ENCODE measurements around the gene ZC3H12C.

The ZC3H12C gene

DNA sequence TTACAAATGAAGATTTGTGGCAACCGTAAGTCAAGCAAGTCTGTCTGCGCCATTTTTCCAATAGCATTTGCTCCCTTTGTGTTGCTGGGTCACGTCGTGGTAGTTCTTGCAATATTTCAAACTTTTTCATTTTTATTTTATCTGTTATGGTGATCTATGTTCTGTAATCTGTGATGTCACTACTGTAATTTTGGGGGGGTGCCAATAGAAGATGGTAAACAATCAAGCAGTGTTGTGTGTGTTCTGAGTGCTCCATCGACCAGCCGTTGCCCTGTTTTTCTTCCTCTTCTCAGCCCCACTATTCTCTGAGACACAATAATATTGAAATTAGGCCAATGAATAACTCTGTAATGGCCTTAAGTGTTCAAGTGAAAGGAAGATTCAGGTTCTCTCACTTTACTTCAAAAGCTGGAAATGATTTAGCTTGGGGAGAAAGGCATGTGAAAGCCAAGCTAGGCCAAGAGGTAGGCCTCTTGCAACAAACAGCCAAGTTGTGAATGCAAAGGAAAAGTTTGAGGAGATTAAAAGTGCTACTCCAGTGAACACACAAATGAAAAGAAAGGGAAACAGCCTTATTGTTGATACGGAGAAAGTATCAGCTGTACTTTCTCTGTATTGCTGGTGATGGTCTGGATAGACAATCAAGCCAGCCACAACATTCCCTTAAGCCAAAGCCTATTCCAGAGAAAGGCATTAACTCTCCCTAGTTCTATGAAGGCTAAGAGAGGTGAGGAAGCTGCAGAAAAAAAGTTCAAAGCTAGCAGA is 7.5 kb downstream of the ZC3H12C start:
- DNase-seq, result no peak

GRCh38 chr11:110106713-110107274 is 13.6 kb downstream of the ZC3H12C start:
- DNase-seq, result no peak

DNA sequence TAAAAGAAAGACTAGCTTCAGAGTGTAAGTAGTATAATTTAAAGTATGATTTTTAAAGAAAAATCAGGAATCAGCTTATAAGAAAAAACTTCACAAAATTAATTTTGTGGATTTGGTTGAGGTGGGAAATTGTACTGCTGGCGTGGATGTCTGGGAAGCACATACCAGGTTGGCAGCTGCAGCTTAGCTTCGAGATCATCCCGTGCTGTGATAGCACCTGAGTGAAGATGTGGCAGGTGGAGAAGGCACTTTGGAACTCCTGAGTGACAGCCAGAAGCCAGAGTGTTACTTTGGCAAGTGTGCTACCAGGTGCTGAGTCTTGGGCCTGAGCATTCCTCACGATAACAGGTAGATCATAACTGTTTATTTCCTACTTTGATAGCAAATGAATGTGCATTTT is 17.7 kb downstream of the ZC3H12C start:
- DNase-seq, result no peak

DNA sequence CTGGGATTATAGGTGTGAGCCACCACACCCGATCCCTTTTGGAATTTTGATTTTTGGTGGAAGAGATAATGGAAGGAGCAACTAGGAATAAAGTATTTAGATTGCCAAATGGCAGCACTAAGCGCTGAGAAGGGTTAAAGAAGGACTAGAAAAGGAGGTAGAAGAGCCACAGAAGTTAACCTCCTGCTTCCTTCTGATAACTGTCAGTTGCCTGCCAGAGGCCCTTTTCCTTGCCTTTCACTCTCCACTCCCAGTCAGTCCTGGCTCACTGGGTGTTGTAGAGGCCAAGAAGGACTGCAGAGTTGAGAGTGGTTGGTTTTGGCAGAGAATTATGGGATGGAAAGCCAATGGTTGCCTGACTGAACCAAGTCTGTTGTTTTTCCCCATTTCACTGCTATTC is 19.3 kb downstream of the ZC3H12C start:
- DNase-seq, result no peak

DNA sequence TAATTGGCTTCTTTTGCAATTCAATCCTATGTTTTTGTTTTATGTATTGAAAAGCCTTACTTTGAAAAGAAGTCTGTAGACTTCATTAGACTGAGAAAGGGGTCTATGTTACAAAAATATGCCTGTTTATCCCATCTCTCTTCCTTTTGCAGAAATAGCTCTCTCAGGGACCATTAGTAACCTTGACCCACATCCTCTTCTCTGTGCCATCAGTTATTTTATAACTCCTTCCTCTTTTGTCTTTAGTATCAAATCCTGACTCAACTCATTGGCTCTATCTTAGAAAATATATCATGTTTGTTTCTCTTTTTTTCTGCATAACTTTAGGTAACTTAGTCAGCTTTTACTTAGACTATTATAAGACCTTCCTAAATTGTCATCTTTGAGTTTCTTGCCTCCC is 20.3 kb downstream of the ZC3H12C start:
- no peak for DNase-seq

- DNase-seq, result no peak
These were observed 20.8 kb downstream of the ZC3H12C start for GRCh38 chr11:110113973-110114372.

DNA sequence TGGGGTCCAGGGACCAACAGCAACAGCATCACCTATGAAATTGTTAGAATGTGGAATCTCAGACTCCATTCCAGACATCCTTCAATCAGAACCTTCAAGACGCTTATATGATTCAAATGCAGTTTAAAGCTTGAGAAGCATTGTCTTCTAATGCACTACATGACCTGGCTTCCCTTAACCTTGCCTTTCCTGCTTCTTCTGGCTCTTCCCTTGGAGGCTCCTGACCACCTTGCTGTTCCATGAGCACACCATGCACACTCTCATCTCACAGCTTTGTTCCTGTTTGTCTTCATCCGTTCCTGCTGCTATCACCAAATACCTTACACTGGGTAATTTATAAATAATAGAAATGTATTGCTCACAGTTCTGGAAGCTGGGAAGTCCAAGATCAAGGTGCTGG is 26.1 kb downstream of the ZC3H12C start:
- DNase-seq, result no peak

DNA sequence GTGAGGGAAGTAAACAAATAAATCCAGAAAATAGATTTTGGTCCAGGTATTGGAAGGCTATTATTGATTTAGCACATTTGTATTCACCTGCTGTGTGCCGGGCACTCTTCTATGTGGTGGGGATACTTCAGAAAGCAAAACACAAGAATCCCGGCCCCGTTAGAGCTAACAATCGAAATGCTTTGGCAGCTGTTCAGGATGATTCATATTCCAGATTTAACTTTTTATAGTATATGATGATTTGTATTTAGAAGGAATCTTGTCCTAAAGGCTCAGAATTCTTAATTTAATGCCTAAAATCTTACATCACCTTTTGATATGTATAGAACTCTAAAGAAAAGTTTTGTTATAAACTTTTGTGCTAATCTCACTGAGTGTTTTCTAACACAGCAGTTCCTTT is 28.0 kb downstream of the ZC3H12C start:
- DNase-seq, result no peak

- DNase-seq, result no peak
These were observed 29.8 kb downstream of the ZC3H12C start for GRCh38 chr11:110123003-110123402.

DNA sequence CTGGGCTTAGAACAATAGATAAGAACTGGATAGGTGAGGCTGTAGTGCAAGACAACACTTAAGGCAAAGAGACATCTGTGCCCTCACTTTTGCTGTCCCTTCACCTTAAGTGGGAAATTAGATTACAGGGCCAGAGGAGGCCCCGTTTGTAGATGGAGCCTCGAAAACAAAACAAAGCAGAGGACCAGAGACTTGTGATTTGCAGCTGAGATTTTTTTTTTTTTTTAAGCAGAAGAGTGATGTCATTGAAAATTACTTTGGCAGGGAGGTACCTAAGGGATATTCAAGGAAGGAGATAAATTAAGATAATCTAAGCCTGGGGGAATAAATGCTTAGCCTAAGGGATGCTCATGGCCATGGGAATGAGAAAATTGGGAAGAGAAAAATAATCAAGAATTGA is 31.4 kb downstream of the ZC3H12C start:
- no peak for DNase-seq

DNA sequence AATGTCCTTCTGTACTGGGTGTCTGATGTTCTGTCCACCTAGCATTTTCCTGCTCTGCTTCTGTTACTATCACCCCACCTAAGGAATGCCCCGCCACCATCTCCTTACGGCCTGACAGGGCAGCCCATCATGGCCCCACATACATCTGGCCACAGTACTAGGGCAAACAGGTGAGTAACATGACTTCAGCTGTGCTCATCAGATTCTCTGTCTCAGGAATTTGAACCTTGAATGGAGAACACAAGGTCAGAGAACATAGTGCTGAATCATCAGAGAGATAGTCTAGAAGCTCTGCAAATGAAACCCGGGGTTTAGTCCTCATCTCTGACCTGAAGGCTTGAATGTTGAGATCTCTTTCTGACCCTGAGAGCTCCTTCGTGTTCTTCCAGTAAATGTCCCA is 32.4 kb downstream of the ZC3H12C start:
- DNase-seq, result no peak

- DNase-seq, result no peak
These were observed 33.7 kb downstream of the ZC3H12C start for GRCh38 chr11:110126936-110127335.

- DNase-seq, result no peak
These were observed 35.0 kb downstream of the ZC3H12C start for GRCh38 chr11:110128161-110128560.

DNA sequence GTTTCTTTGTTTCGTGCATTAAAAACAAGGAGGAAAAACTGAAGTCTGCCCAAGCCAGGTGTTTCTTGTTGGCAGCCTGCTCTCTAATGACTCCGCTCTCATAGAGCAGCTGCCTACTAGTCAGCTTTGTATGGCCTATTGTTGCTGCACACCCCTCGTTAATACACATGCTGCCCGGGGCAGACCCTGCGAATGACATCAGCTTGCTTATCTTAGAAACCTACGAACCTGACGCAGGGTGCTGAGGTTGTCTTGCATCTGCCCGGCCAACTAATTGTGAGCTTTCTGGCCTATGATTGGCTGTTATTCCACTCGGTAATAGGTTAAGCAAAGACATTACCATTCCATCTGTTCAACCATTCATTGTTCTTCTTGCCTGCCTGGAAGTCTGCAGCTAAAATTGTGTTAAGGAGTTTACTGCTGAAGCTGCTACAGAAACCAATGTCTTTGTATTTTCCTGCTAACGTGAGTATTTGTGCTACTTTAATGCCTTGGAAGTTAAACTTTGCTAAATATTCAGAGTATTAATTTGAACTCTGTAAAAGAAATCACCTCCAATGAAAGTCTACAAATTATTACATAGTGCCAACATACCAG is 37.5 kb downstream of the ZC3H12C start:
- peak; percentile 87 to 89 for DNase-seq

DNA sequence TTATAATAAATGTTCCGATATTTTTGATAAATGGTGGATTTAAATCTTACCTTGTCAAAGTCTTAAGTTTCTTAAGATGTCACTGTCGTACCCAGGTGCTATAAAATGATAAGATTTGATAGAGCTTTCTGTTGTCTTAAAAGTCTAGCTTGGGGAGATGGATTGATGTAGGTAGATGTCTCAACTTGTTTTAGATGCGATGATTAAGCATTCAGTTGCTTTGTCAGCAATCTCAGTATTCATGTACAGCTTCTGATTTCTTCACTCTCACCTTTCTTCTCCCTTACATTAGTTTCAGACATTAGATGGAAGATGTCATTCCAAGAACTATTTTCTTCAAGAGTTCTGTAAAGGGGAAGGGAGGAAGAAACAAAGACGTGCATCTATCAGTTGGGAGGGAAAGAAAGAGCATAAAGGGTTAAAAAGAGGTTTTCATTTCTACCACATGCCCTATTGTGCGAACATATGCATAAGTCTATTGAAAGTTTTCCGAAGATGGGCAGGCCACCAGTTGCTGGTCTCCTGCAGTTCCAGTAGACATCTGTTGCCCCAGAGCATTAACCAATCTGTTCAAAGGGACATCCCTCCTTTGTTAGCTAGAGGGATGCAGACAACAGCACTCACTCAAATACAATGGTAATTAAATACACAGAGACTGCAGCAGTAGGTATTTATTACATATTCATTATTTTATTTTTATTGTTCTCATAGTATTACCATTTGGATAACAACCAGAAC is 38.4 kb downstream of the ZC3H12C start:
- peak in 1 of 2 experiments; percentile 23 for DNase-seq

DNA sequence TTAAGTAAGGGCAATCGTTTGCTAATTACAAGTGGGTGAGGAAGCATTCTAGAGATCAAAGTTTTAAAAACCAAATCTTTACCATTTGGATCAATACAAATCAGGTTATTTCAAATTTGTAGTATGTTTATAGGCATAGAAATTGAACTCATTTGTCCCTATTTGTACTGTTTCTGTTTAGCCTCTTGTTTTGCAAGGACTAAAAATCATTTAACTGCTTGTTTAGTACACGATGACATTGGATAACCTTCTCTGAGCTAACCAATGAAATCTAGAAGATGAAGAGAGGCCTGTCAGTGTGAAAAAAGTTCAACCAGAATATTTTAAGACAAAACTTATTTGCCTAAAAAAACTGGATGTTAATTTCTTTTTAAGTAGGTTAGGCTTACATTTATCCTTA is 40.0 kb downstream of the ZC3H12C start:
- no peak for DNase-seq

DNA sequence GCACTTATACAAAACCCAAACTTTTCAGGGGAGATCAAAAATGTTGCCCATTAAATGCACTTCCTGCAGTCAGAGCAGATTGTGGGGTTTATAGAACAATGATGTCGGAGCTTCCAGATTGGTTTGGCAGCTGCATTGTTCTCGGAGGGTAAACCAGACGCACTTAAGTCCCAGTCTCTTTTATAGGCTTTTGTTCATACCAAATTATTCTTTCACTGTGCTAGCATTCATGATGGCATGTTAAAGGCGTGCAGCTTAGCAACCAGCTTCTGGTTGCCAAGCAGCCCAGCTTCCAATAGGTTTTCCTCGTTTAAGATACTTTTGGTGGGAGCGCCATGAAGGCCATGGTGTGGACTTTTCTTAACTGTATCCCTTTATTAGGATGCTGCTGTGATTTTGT is 40.9 kb downstream of the ZC3H12C start:
- DNase-seq, result peak in 1 of 2 experiments; percentile 16

- DNase-seq, result no peak
These were observed 48.6 kb downstream of the ZC3H12C start for GRCh38 chr11:110141812-110142211.

- no peak for DNase-seq
These were observed 54.9 kb downstream of the ZC3H12C start for GRCh38 chr11:110147962-110148709.

DNA sequence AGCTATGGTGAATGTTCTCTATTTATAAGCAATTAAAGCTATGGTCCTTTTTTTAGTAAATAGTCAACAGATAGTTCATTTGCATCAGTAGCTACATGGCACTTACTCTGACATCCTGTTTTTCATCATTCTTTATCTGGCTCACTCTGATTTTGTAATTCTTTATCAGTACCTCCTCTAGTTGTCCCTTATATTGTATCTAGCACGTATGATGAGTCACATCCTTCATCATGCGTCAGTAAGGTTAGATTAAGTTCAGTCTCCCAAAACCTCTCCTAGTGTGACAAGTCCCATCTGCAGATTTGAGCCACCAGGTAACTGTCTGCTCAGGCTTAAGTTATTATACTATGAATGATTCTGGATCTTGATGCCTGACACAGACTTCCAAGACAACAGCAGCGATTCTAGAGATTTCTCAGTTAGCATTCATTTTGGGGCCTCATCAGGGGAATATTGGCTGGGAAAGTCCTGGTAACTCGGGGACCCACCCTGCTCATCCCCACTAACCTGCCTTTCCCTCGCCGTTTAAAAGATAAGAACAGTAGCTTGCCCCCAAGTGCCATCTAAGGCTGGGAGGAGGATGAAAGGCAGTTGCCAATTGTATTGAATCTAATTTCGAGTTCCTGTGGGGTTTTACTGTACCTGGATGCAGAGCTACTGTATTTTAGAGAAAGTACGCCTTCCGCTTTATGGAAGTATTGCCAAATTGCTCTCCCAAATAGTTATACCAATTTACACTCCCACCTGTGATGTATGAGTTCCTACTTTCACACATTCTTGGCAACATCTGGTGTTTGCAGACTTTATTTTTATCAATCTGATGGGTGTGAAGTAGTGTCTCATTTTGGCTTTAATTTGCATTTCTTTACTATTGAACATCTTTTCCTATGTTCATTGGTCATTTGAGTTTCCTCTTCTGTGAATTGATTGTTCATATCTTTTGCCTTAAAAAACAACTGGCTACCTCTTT is 55.9 kb downstream of the ZC3H12C start:
- no peak for DNase-seq

DNA sequence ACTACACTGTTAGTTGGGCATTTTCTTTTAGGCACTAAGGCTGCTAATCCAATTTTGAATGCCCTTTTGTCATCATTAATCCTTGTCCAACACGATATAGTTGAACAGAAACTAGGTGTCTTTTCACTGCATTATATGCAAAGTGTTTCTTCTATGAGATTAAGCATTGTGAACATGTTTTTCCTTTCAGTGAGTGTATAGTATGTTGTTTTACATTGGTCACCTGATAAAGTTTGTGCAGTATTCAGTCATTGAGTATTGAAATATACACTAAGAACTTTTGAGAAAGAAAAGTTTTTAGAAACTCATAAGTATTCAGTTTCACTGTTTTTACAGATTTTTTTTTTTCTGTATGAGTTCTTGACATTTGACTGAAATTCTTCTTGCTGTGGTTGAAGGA is 59.0 kb downstream of the ZC3H12C start:
- no peak for DNase-seq

GRCh38 chr11:110153474-110153873 is 60.3 kb downstream of the ZC3H12C start:
- no peak for DNase-seq

All from NCI-H526 (cell line).